ENCODE data around the gene MS4A3. TPM values are rescaled to one million over a fixed set of nuclear protein-coding genes. Genes with fewer than 3 reads are reported as not detected.

Gene MS4A3
- total and polyA plus RNA-seq, 9 of the 15 experiments (the other 6 are each of a cell fraction or from before 2014, with no cell fraction given) = 3.4 to 94.5 (median 58.8) TPM

GRCh38 chr11:60065801-60066200 is 9.3 kb downstream of the MS4A3 start:
- Histone ChIP-seq H3K9me3 (replicated peaks; ENCODE audit: control insufficient read depth, insufficient read depth, low read depth, low read length) (peaks cover 3% of the 10 kb centered on the region; the same call in 1 of the 2 replicates), H3K4me1 (replicated peaks in 1 of 2; ENCODE audit: control insufficient read depth in 2 of 2, insufficient read depth in 2 of 2, low read length in 2 of 2) (peaks cover 0 to 22% of the 10 kb centered on the region in 2 experiments; a peak in 3 of 5 replicates), H3K4me2 (ENCODE audit: insufficient read depth, low read length) (no peak overlapping the region), H4K20me1 (replicated peaks; ENCODE audit: control insufficient read depth, insufficient read depth, low read length) (no peaks in the 10 kb centered on the region), H3K36me3 (ENCODE audit: control insufficient read depth, insufficient read depth, low read length) (peaks cover 7% of the 10 kb centered on the region; the same call in 1 of the 3 replicates), H3K79me2 (ENCODE audit: control insufficient read depth, insufficient read depth, low read length) (peaks cover 7% of the 10 kb centered on the region; the same call in 2 of the 3 replicates), H3K27ac (ENCODE audit: extremely low read depth, low read depth, low read length) (no peak overlapping the region), H3K9ac (ENCODE audit: insufficient read depth in 1 of 2, low read depth in 2 of 2, low read length in 2 of 2) (no peak overlapping the region), H3K9me1 (ENCODE audit: control insufficient read depth, insufficient read depth, low read length) (no peaks in the 10 kb centered on the region), H2AFZ (ENCODE audit: low read depth, low read length) (0 out of 2 replicates have a peak overlapping the region, but pooled peaks have one; percentile 34), H3K27me3 (ENCODE audit: control insufficient read depth in 2 of 2, insufficient read depth in 2 of 2, low read length in 2 of 2) (no peaks in the 10 kb centered on the region), H3K4me3 (no peak overlapping the region)
- FAIRE-seq (no peak), ATAC-seq (no peak), DNase-seq (ENCODE audit: extremely low read depth in 1 of 4, low spot score in 3 of 4) (no peak)
- TF ChIP-seq MYC (IDR thresholded peaks at IDR 0.05; ENCODE audit: low read depth, low read length) (no peak), MYC (CRISPR knock-in tag; IDR thresholded peaks at IDR 0.05; ENCODE audit: borderline replicate concordance, low read depth) (no peak), RFX7 (CRISPR knock-in tag; IDR thresholded peaks at IDR 0.05) (no peak), ZSCAN32 (CRISPR knock-in tag; IDR thresholded peaks at IDR 0.05) (no peak)
- in situ Hi-C loops (cut with MboI) (no loop called here), intact Hi-C loops (cut with micrococcal nuclease) (loop anchor here (10.0 kb wide), 1 partner anchor 129 kb away; no protein-coding TSS in a partner anchor)
- 75% methylated on average over 1 of the region's 1 CpG for WGBS (ENCODE audit: insufficient coverage, low coverage, missing lambda C conversion rate)
- POLR2A ChIA-PET = interaction anchor here (1.3 kb wide), 1 partner anchor 8 kb away, joined by 3 read pairs; no protein-coding TSS in a partner anchor
- no TSS peak for BruUV-seq (replicated peaks)
- CTCF ChIA-PET (ENCODE audit: low intra/inter-chr PET ratio) = no interaction called here

- H3K4me1 ChIP-seq (replicated peaks in 1 of 2; ENCODE audit: control insufficient read depth in 2 of 2, insufficient read depth in 2 of 2, low read length in 2 of 2) = peaks cover 0 to 24% of the 10 kb centered on the region in 2 experiments; a peak in 3 of 5 replicates
- ATAC-seq (no peak), DNase-seq (ENCODE audit: extremely low read depth in 1 of 4, low spot score in 3 of 4) (no peak), FAIRE-seq (no peak)
- in situ Hi-C loops (cut with MboI) = no loop called here
- H3K9me1 ChIP-seq (ENCODE audit: control insufficient read depth, insufficient read depth, low read length) = no peaks in the 10 kb centered on the region
- peaks cover 3% of the 10 kb centered on the region; the same call in 1 of the 2 replicates for H3K9me3 ChIP-seq (replicated peaks; ENCODE audit: control insufficient read depth, insufficient read depth, low read depth, low read length)
- no peak overlapping the region for H3K4me2 ChIP-seq (ENCODE audit: insufficient read depth, low read length)
- peak overlapping the region; percentile 65; the same call in 1 of the 2 replicates for H2AFZ ChIP-seq (ENCODE audit: low read depth, low read length)
- H3K4me3 ChIP-seq = no peak overlapping the region
- H3K27ac ChIP-seq (ENCODE audit: extremely low read depth, low read depth, low read length) = no peak overlapping the region
- no peak overlapping the region for H3K9ac ChIP-seq (ENCODE audit: insufficient read depth in 1 of 2, low read depth in 2 of 2, low read length in 2 of 2)
- BruUV-seq (replicated peaks) = no TSS peak
- intact Hi-C loops (cut with micrococcal nuclease) = loop anchor here (10.0 kb wide), 1 partner anchor 125 kb away; no protein-coding TSS in a partner anchor
- H3K79me2 ChIP-seq (ENCODE audit: control insufficient read depth, insufficient read depth, low read length) = no peaks in the 10 kb centered on the region
- POLR2A ChIA-PET = no interaction called here
- CTCF ChIA-PET (ENCODE audit: low intra/inter-chr PET ratio) = no interaction called here
- H3K27me3 ChIP-seq (ENCODE audit: control insufficient read depth in 2 of 2, insufficient read depth in 2 of 2, low read length in 2 of 2) = no peaks in the 10 kb centered on the region
- peaks cover 10% of the 10 kb centered on the region; the same call in 1 of the 3 replicates for H3K36me3 ChIP-seq (ENCODE audit: control insufficient read depth, insufficient read depth, low read length)
- WGBS (ENCODE audit: insufficient coverage, low coverage, missing lambda C conversion rate) = 96% methylated on average over 2 of the region's 2 CpGs
- H4K20me1 ChIP-seq (replicated peaks; ENCODE audit: control insufficient read depth, insufficient read depth, low read length) = no peaks in the 10 kb centered on the region
- TF ChIP-seq ZNF134 (CRISPR knock-in tag; conservative IDR thresholded peaks at IDR 0.05) = no peak
- no peak for TF ChIP-seq IRF9 (tag; IDR thresholded peaks at IDR 0.05)
- TF ChIP-seq MXI1 (IDR thresholded peaks at IDR 0.05; ENCODE audit: low read depth, low read length) = no peak
- no peak for TF ChIP-seq ZNF395 (CRISPR knock-in tag; IDR thresholded peaks at IDR 0.05)
- no peak for TF ChIP-seq HCFC1 (IDR thresholded peaks at IDR 0.05; ENCODE audit: low read depth, low read length)
- no peak for TF ChIP-seq GTF2A2 (tag; IDR thresholded peaks at IDR 0.05)
- TF ChIP-seq ZNF780A (CRISPR knock-in tag; IDR thresholded peaks at IDR 0.05) = no peak
- no peak for TF ChIP-seq ZBTB1 (CRISPR knock-in tag; IDR thresholded peaks at IDR 0.05; ENCODE audit: borderline replicate concordance, low read depth)
- no peak for TF ChIP-seq OTX1 (CRISPR knock-in tag; IDR thresholded peaks at IDR 0.05)
- no peak for TF ChIP-seq ELF4 (CRISPR knock-in tag; IDR thresholded peaks at IDR 0.05)
Measured at GRCh38 chr11:60069450-60069849, 13.0 kb downstream of the MS4A3 start.

All from K562 (cell line).